ENCODE measurements around the gene BOC.
A peak's percentile ranks its signal among the peaks of the same experiment; 100 is the strongest.

BOC gene

DNA sequence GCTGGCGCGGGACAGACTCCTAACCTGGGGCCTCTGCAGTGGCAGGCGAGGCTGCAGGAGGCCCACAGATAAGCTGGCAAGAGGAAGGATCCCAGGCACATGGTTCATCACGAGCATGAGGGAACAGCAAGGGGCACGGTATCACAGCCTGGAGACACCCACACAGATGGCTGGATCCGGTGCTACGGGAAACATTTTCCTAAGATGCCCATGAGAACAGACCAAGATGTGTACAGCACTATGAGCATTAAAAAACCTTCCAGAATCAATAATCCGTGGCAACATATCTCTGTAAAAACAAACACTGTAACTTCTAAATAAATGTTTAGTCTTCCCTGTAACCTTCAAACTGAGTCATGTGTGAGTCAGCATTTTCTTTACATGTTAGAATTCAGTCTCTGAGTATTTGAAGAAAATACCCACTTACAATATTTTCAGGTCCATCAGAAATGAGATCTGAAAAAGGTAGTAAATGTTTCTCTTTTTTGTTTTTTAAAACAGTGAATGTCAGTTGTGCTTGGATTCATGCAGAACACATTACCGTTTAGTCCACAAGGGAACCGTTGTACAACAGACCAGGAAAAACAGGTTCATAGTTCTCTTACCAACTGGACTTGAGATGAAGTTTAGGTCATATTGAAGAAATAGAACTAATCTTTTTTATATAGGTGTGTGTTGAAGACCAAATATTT lies 75.9 kb downstream of the BOC start:
- TF ChIP-seq, protein P1, sequence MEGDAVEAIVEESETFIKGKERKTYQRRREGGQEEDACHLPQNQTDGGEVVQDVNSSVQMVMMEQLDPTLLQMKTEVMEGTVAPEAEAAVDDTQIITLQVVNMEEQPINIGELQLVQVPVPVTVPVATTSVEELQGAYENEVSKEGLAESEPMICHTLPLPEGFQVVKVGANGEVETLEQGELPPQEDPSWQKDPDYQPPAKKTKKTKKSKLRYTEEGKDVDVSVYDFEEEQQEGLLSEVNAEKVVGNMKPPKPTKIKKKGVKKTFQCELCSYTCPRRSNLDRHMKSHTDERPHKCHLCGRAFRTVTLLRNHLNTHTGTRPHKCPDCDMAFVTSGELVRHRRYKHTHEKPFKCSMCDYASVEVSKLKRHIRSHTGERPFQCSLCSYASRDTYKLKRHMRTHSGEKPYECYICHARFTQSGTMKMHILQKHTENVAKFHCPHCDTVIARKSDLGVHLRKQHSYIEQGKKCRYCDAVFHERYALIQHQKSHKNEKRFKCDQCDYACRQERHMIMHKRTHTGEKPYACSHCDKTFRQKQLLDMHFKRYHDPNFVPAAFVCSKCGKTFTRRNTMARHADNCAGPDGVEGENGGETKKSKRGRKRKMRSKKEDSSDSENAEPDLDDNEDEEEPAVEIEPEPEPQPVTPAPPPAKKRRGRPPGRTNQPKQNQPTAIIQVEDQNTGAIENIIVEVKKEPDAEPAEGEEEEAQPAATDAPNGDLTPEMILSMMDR (IDR thresholded peaks at IDR 0.05; ENCODE audit: low read depth, low read length) = no peak
- no peak overlapping the region for H3K4me3 ChIP-seq (ENCODE audit: low read depth, low read length)
- in situ Hi-C loops (cut with HindIII; ENCODE audit: low sequenced_read_pairs) = no loop called here
- peak; percentile 82 for DNase-seq (ENCODE audit: low read depth, low spot score)

GRCh38 chr3:113287803-113288648 lies 76.7 kb downstream of the BOC start:
- H3K4me3 ChIP-seq (ENCODE audit: low read depth, low read length) = no peak overlapping the region
- peak; percentile 79 for DNase-seq (ENCODE audit: low read depth, low spot score)
- in situ Hi-C loops (cut with HindIII; ENCODE audit: low sequenced_read_pairs) = no loop called here
- TF ChIP-seq, protein P1 (IDR thresholded peaks at IDR 0.05; ENCODE audit: low read depth, low read length) = peak; percentile 100

GRCh38 chr3:113288881-113289280 lies 77.5 kb downstream of the BOC start:
- TF ChIP-seq, protein P1 (IDR thresholded peaks at IDR 0.05; ENCODE audit: low read depth, low read length) = no peak
- no peak overlapping the region for H3K4me3 ChIP-seq (ENCODE audit: low read depth, low read length)
- DNase-seq (ENCODE audit: low read depth, low spot score) = no peak
- in situ Hi-C loops (cut with HindIII; ENCODE audit: low sequenced_read_pairs) = no loop called here

DNA sequence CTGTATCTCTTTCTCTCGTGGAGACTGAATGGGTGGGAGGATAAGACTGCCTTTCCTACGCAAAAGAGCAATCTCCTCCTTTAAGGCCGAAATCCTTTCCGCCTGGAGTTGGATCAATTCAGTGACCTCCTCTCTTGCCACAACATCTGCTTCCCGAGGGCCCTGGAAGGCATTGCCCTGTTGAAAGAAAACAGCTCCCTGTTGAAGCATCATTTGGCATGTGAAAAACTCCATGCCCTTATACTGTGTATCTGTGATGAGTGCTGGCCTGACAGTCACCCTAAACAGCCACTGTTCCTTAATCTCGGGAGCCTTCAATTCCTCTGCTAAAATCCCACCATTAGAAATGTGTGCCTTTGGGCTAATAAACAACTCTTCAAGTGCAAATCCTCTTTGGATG lies 80.2 kb downstream of the BOC start:
- TF ChIP-seq, protein P1 (IDR thresholded peaks at IDR 0.05; ENCODE audit: low read depth, low read length) = no peak
- H3K4me3 ChIP-seq (ENCODE audit: low read depth, low read length) = no peak overlapping the region
- in situ Hi-C loops (cut with HindIII; ENCODE audit: low sequenced_read_pairs) = no loop called here
- no peak for DNase-seq (ENCODE audit: low read depth, low spot score)

DNA sequence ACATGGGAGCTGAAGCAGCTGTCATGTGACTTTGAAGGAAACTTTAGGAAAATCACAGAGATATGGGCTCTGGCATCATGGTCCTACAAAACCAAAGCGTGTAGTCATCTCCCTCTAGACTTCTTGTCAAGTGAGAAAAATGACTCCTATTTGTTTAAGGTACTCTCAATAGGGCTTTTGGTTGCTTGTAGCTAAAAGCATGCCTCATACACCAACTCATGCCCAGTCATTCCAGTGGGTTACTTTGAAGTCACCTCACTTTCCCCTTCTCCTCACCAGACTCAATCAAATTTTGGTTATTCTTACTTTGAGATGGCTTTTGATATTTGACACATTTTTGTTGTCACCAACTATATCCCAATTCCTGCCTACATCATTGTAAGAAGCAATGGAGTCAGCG lies 81.6 kb downstream of the BOC start:
- in situ Hi-C loops (cut with HindIII; ENCODE audit: low sequenced_read_pairs) = no loop called here
- H3K4me3 ChIP-seq (ENCODE audit: low read depth, low read length) = no peak overlapping the region
- DNase-seq (ENCODE audit: low read depth, low spot score) = no peak
- TF ChIP-seq, protein P1 (IDR thresholded peaks at IDR 0.05; ENCODE audit: low read depth, low read length) = no peak

- no peak overlapping the region for H3K4me3 ChIP-seq (ENCODE audit: low read depth, low read length)
- DNase-seq (ENCODE audit: low read depth, low spot score) = no peak
- in situ Hi-C loops (cut with HindIII; ENCODE audit: low sequenced_read_pairs) = no loop called here
- TF ChIP-seq, protein P1 (IDR thresholded peaks at IDR 0.05; ENCODE audit: low read depth, low read length) = no peak
Measured at GRCh38 chr3:113293348-113293747, 82.0 kb downstream of the BOC start.
